Neuronal stem cell (in vitro differentiated cells): Measurements from ENCODE around the gene LAPTM4A.
"Not testable (repeated sequence)": the region's sequence is repeated elsewhere in the genome, so short reads cannot be mapped to it uniquely, and the experiment has no call there.

ENCODE experiments used
- DNase-seq: peaks from one replicate; pipeline ENCODE4 v3.0.0-alpha.2; 2013; ENCODE audit warnings: low spot score
- H2AFZ ChIP-seq: one replicate; pipeline ENCODE4 v1.6.1; 2013; ENCODE audit warnings: mild to moderate bottlenecking, low read length, inconsistent platforms
- H2AK5ac ChIP-seq: 2 replicates; pipeline ENCODE4 v1.6.1; 2013; ENCODE audit warnings: low read depth, mild to moderate bottlenecking, inconsistent platforms, low read length, moderate library complexity, mixed read lengths
- H2BK120ac ChIP-seq: 2 replicates; pipeline ENCODE4 v1.6.1; 2013; ENCODE audit warnings: low read depth, mild to moderate bottlenecking, inconsistent platforms, low read length, moderate library complexity, mixed read lengths
- H2BK12ac ChIP-seq: one replicate; pipeline ENCODE4 v1.6.1; 2013; ENCODE audit warnings: low read length, inconsistent platforms
- H2BK15ac ChIP-seq: 2 replicates; pipeline ENCODE4 v1.6.1; 2013; ENCODE audit warnings: mild to moderate bottlenecking, low read length, inconsistent platforms, mixed read lengths
- H2BK5ac ChIP-seq: one replicate; pipeline ENCODE4 v1.6.1; 2013; ENCODE audit warnings: inconsistent platforms, mild to moderate bottlenecking, low read length, moderate library complexity
- H3K14ac ChIP-seq: one replicate; pipeline ENCODE4 v1.6.1; 2013; ENCODE audit warnings: low read length, inconsistent platforms
- H3K18ac ChIP-seq: 2 replicates; pipeline ENCODE4 v1.6.1; 2013; ENCODE audit warnings: low read length, inconsistent platforms
- H3K23ac ChIP-seq: 2 replicates; pipeline ENCODE4 v1.6.1; 2013; ENCODE audit warnings: low read depth, mild to moderate bottlenecking, mixed read lengths, low read length, inconsistent platforms; ENCODE audit not compliant: poor library complexity
- H3K27ac ChIP-seq: replicated peaks from 3 replicates; pipeline ENCODE4 v1.5.1; 2013; ENCODE audit warnings: low read length, inconsistent platforms
- H3K27me3 ChIP-seq, 3 experiments: 2 replicates each; pipeline ENCODE4 v1.6.1; 2013; ENCODE audit warnings: low read length in 3 of 3, mild to moderate bottlenecking in 2 of 3, inconsistent platforms in 1 of 3, low read depth in 1 of 3, mixed read lengths in 1 of 3, moderate library complexity in 1 of 3; ENCODE audit not compliant: control insufficient read depth in 3 of 3, insufficient read depth in 3 of 3
- H3K36me3 ChIP-seq, 2 donors: replicated peaks in 1 of 2; 2 replicates each; pipeline ENCODE4 v1.6.1; 2013; ENCODE audit warnings: low read length in 2 of 2; ENCODE audit not compliant: control insufficient read depth in 2 of 2, insufficient read depth in 2 of 2
- H3K4ac ChIP-seq: 2 replicates; pipeline ENCODE4 v1.6.1; 2013; ENCODE audit warnings: inconsistent platforms, mild to moderate bottlenecking, low read length, moderate library complexity
- H3K4me1 ChIP-seq, 2 donors: 1 replicate in 1 of 2; 2 replicates in 1 of 2; pipeline ENCODE4 v1.6.1; 2013; ENCODE audit warnings: low read length in 2 of 2, low read depth in 1 of 2; ENCODE audit not compliant: control insufficient read depth in 2 of 2, insufficient read depth in 1 of 2
- H3K4me2 ChIP-seq: one replicate; pipeline ENCODE4 v1.6.1; 2013; ENCODE audit warnings: mild to moderate bottlenecking, low read length, inconsistent platforms; ENCODE audit not compliant: insufficient read depth, poor library complexity, severe bottlenecking
- H3K4me3 ChIP-seq, 2 donors: 2 replicates each; pipeline ENCODE4 v1.5.1; 2013; ENCODE audit warnings: low read length in 2 of 2, mild to moderate bottlenecking in 2 of 2, inconsistent platforms in 1 of 2, moderate library complexity in 1 of 2
- H3K79me1 ChIP-seq: one replicate; pipeline ENCODE4 v1.6.1; 2013; ENCODE audit warnings: low read depth, mild to moderate bottlenecking, inconsistent platforms, low read length, moderate library complexity
- H3K9ac ChIP-seq: one replicate; pipeline ENCODE4 v1.6.1; 2013; ENCODE audit warnings: mild to moderate bottlenecking, low read depth, low read length, inconsistent platforms; ENCODE audit not compliant: poor library complexity
- H3K9me3 ChIP-seq, 2 donors: replicated peaks in 1 of 2; 2 replicates each; pipeline versions ENCODE3 to v1.6.1; 2013; ENCODE audit warnings: low read length in 2 of 2, mild to moderate bottlenecking in 2 of 2, inconsistent platforms in 1 of 2, low read depth in 1 of 2, mixed read lengths in 1 of 2, moderate library complexity in 1 of 2; ENCODE audit not compliant: control insufficient read depth in 2 of 2, insufficient read depth in 1 of 2
- H4K8ac ChIP-seq: one replicate; pipeline ENCODE4 v1.6.1; 2013; ENCODE audit warnings: low read depth, mild to moderate bottlenecking, inconsistent platforms, low read length, moderate library complexity
- H4K91ac ChIP-seq: one replicate; pipeline ENCODE4 v1.6.1; 2013; ENCODE audit warnings: low read length, low read depth, mild to moderate bottlenecking, inconsistent platforms; ENCODE audit not compliant: poor library complexity
- WGBS, 2 donors: extraction: QIAGEN DNeasy Blood & Tissue Kit; methylation state at CpG; one replicate each; pipeline ENCODE4 v1.1.7; 2013; ENCODE audit warnings: missing lambda C conversion rate in 2 of 2, mixed read lengths in 1 of 2; ENCODE audit not compliant: insufficient read length in 2 of 2, insufficient replicate concordance in 1 of 2; ENCODE audit errors: extremely low coverage in 2 of 2; 5-methylcytosine and 5-hydroxymethylcytosine counted together

Gene LAPTM4A

GRCh38 chr2:20074901-20075300, 23.5 kb upstream of the LAPTM4A start:
- peak overlapping the region; percentile 72 for H2AK5ac ChIP-seq
- peak overlapping the region; percentile 40 for H2AFZ ChIP-seq
- no peak overlapping the region for H3K4me2 ChIP-seq
- H3K14ac ChIP-seq = no peak overlapping the region
- no peak overlapping the region for H3K4me3 ChIP-seq
- H3K27ac ChIP-seq = no peak overlapping the region
- peaks cover 15 to 17% of the 10 kb centered on the region in 2 donors for H3K4me1 ChIP-seq
- no peak overlapping the region for H2BK120ac ChIP-seq
- peak overlapping the region; percentile 71 for H2BK15ac ChIP-seq
- peak overlapping the region; percentile 24 for H3K18ac ChIP-seq
- no peak overlapping the region for H3K4ac ChIP-seq
- no peak overlapping the region for H2BK12ac ChIP-seq
- H4K91ac ChIP-seq = no peak overlapping the region
- no peaks in the 10 kb centered on the region for H3K36me3 ChIP-seq
- WGBS, 2 donors = no CpG with 5 or more reads among the region's 8 CpGs
- H4K8ac ChIP-seq = no peak overlapping the region
- H3K23ac ChIP-seq = no peak overlapping the region
- peaks cover 0 to 10% (median 0%) of the 10 kb centered on the region in 3 experiments for H3K27me3 ChIP-seq
- no peak overlapping the region for H3K9ac ChIP-seq
- peaks cover 5 to 6% of the 10 kb centered on the region in 2 donors for H3K9me3 ChIP-seq
- H3K79me1 ChIP-seq = no peaks in the 10 kb centered on the region
- no peak overlapping the region for H2BK5ac ChIP-seq
- no peak for DNase-seq

- H3K9ac ChIP-seq, H2AK5ac ChIP-seq, H3K4me3 ChIP-seq, H3K4ac ChIP-seq, H2BK5ac ChIP-seq, H3K9me3 ChIP-seq, H2BK15ac ChIP-seq, H3K14ac ChIP-seq, H3K18ac ChIP-seq, H3K23ac ChIP-seq, H3K27ac ChIP-seq, H3K79me1 ChIP-seq, H2BK120ac ChIP-seq, H3K36me3 ChIP-seq, H3K27me3 ChIP-seq, DNase-seq, H2BK12ac ChIP-seq, H4K8ac ChIP-seq, H4K91ac ChIP-seq: not testable (repeated sequence)
- Histone ChIP-seq H3K4me1 (peaks cover 15 to 17% of the 10 kb centered on the region in 2 donors), H2AFZ (peak overlapping the region; percentile 40), H3K4me2 (peak overlapping the region; percentile 26)
- WGBS, 2 donors = no CpG with 5 or more reads among the region's 9 CpGs
Measured at GRCh38 chr2:20074046-20074648, 22.7 kb upstream of the LAPTM4A start.

- H4K91ac ChIP-seq = no peak overlapping the region
- H2BK12ac ChIP-seq = no peak overlapping the region
- H4K8ac ChIP-seq = no peak overlapping the region
- H3K36me3 ChIP-seq = no peaks in the 10 kb centered on the region
- H3K4me2 ChIP-seq = no peak overlapping the region
- no peak overlapping the region for H3K27ac ChIP-seq
- H3K9ac ChIP-seq = no peak overlapping the region
- H3K9me3 ChIP-seq = peaks cover 0 to 4% of the 10 kb centered on the region in 2 donors
- H3K4me1 ChIP-seq = peaks cover 15 to 17% of the 10 kb centered on the region in 2 donors
- no CpG with 5 or more reads among the region's 2 CpGs for WGBS, 2 donors
- H3K14ac ChIP-seq = no peak overlapping the region
- no peaks in the 10 kb centered on the region for H3K79me1 ChIP-seq
- H2BK15ac ChIP-seq = no peak overlapping the region
- DNase-seq = no peak
- no peak overlapping the region for H3K23ac ChIP-seq
- no peak overlapping the region for H3K4ac ChIP-seq
- no peak overlapping the region for H3K18ac ChIP-seq
- no peak overlapping the region for H2BK120ac ChIP-seq
- no peaks in the 10 kb centered on the region for H3K27me3 ChIP-seq
- no peak overlapping the region for H2AK5ac ChIP-seq
- H2BK5ac ChIP-seq = no peak overlapping the region
- no peak overlapping the region for H3K4me3 ChIP-seq
- H2AFZ ChIP-seq = no peak overlapping the region
Measured at GRCh38 chr2:20073460-20073859, 22.0 kb upstream of the LAPTM4A start.

GRCh38 chr2:20072436-20073158, 21.2 kb upstream of the LAPTM4A start:
- DNase-seq = no peak
- no peak overlapping the region for H2BK120ac ChIP-seq
- H3K9me3 ChIP-seq = peaks cover under 1 to 2% of the 10 kb centered on the region in 2 donors
- H3K4me1 ChIP-seq = peaks cover 15 to 17% of the 10 kb centered on the region in 2 donors
- H2BK15ac ChIP-seq = no peak overlapping the region
- H2BK12ac ChIP-seq = no peak overlapping the region
- no peak overlapping the region for H3K14ac ChIP-seq
- peak overlapping the region; percentile 74 for H2AFZ ChIP-seq
- no peaks in the 10 kb centered on the region for H3K36me3 ChIP-seq
- no peak overlapping the region for H3K27ac ChIP-seq
- no peak overlapping the region for H3K4ac ChIP-seq
- H3K27me3 ChIP-seq = no peaks in the 10 kb centered on the region
- no peaks in the 10 kb centered on the region for H3K79me1 ChIP-seq
- H3K9ac ChIP-seq = no peak overlapping the region
- WGBS, 2 donors = no CpG with 5 or more reads among the region's 7 CpGs
- H3K23ac ChIP-seq = no peak overlapping the region
- H2BK5ac ChIP-seq = no peak overlapping the region
- no peak overlapping the region for H3K18ac ChIP-seq
- no peak overlapping the region for H2AK5ac ChIP-seq
- H3K4me3 ChIP-seq = no peak overlapping the region
- no peak overlapping the region for H4K8ac ChIP-seq
- H3K4me2 ChIP-seq = no peak overlapping the region
- H4K91ac ChIP-seq = no peak overlapping the region
